H1 (cell line): Measurements from ENCODE around the gene COLEC12. TPM values are rescaled to one million over a fixed set of nuclear protein-coding genes. Genes with fewer than 3 reads are reported as not detected.

ENCODE experiments used
- CTCF ChIA-PET: fragments of 300-600 bp; sonication (Branson Sonifier 250); formaldehyde crosslinking; loops from one replicate; lab custom pipeline; 2021; ENCODE audit not compliant: partially characterized antibody; lab: Charles Lee
- POLR2A ChIA-PET: fragments of 300-600 bp; sonication (Branson Sonifier 250); formaldehyde crosslinking; loops from one replicate; lab custom pipeline; 2021; ENCODE audit warnings: inconsistent platforms; ENCODE audit not compliant: partially characterized antibody; lab: Charles Lee
- DNase-seq, 2 experiments: peaks; one replicate each; pipeline versions ENCODE4 v3.0.0 to v3.0.0-alpha.2; 2010 to 2022; ENCODE audit warnings: low spot score in 2 of 2, low read depth in 1 of 2, mixed read lengths in 1 of 2
- FAIRE-seq: peaks from 2 replicates; lab custom pipeline; 2011; peaks lifted over from hg19 to GRCh38; lab: Jason Lieb, UNC
- H2AFZ ChIP-seq: 2 replicates; pipeline ENCODE4 v1.8.1; 2012; ENCODE audit warnings: low read length, inconsistent platforms
- H2AK5ac ChIP-seq: 2 replicates; pipeline ENCODE4 v1.6.1; 2013; ENCODE audit warnings: low read depth, low read length
- H2BK120ac ChIP-seq: replicated peaks from 2 replicates; pipeline ENCODE3; 2013; ENCODE audit warnings: low read depth, low read length, inconsistent platforms
- H2BK12ac ChIP-seq: 2 replicates; pipeline ENCODE4 v1.6.1; 2013; ENCODE audit warnings: low read depth, low read length
- H2BK15ac ChIP-seq: 2 replicates; pipeline ENCODE4 v1.6.1; 2013; ENCODE audit warnings: low read length
- H2BK20ac ChIP-seq: 2 replicates; pipeline ENCODE4 v1.6.1; 2013; ENCODE audit warnings: low read length
- H2BK5ac ChIP-seq: 2 replicates; pipeline ENCODE4 v1.6.1; 2013; ENCODE audit warnings: low read depth, low read length
- H3K14ac ChIP-seq: 2 replicates; pipeline ENCODE4 v1.6.1; 2013; ENCODE audit warnings: inconsistent platforms; ENCODE audit not compliant: insufficient read length
- H3K18ac ChIP-seq: 2 replicates; pipeline ENCODE4 v1.6.1; 2013; ENCODE audit warnings: low read length; ENCODE audit errors: extremely low read depth
- H3K23ac ChIP-seq: 2 replicates; pipeline ENCODE4 v1.6.1; 2013; ENCODE audit warnings: inconsistent platforms; ENCODE audit not compliant: insufficient read length
- H3K23me2 ChIP-seq: 2 replicates; pipeline ENCODE4 v1.6.1; 2013; ENCODE audit warnings: low read depth, low read length
- H3K27ac ChIP-seq: 2 replicates; pipeline ENCODE4 v1.6.1; 2011; ENCODE audit warnings: low read depth, low read length, inconsistent platforms
- H3K27me3 ChIP-seq, 4 experiments: replicated peaks in 1 of 4; 1 replicate in 1 of 4; 2 replicates in 3 of 4; pipeline versions ENCODE4 v1.6.1 to v1.8.1; 2011 to 2013; ENCODE audit warnings: low read length in 3 of 4, mild to moderate bottlenecking in 3 of 4, inconsistent platforms in 2 of 4, mixed read lengths in 2 of 4, moderate library complexity in 1 of 4; ENCODE audit not compliant: control insufficient read depth in 3 of 4, insufficient read depth in 3 of 4; ENCODE audit errors: extremely low read depth in 1 of 4
- H3K36me3 ChIP-seq, 4 experiments: 2 replicates each; pipeline versions ENCODE4 v1.6.1 to v1.8.1; 2011 to 2013; ENCODE audit warnings: mild to moderate bottlenecking in 4 of 4, low read length in 3 of 4, moderate library complexity in 2 of 4, control low read depth in 1 of 4, inconsistent platforms in 1 of 4; ENCODE audit not compliant: insufficient read depth in 4 of 4, control insufficient read depth in 2 of 4
- H3K4ac ChIP-seq: replicated peaks from 2 replicates; pipeline ENCODE3; 2013; ENCODE audit warnings: low read length, low read depth, mixed read lengths, inconsistent platforms; ENCODE audit not compliant: insufficient read length
- H3K4me1 ChIP-seq, 4 experiments: replicated peaks in 1 of 4; 1 replicate in 1 of 4; 2 replicates in 3 of 4; pipeline versions ENCODE4 v1.6.1 to v1.8.1; 2011 to 2013; ENCODE audit warnings: low read length in 3 of 4, inconsistent platforms in 2 of 4, mixed read lengths in 1 of 4; ENCODE audit not compliant: insufficient read depth in 4 of 4, control insufficient read depth in 3 of 4
- H3K4me2 ChIP-seq, 2 experiments: 2 replicates each; pipeline versions ENCODE4 v1.6.1 to v1.8.1; 2011 to 2013; ENCODE audit warnings: low read depth in 2 of 2, low read length in 2 of 2, control low read depth in 1 of 2, inconsistent platforms in 1 of 2, mild to moderate bottlenecking in 1 of 2; ENCODE audit not compliant: insufficient read depth in 1 of 2
- H3K4me3 ChIP-seq, 4 experiments: fragments of 200-600, 300-600 bp in 1 of 4; sonication (generic), shearing (Covaris generic), sonication (Bioruptor Twin) in 1 of 4; 2 replicates each; pipeline versions ENCODE4 v1.5.1 to v1.8.1; 2011 to 2016; ENCODE audit warnings: low read length in 4 of 4, low read depth in 3 of 4, control low read depth in 2 of 4, inconsistent platforms in 2 of 4, mild to moderate bottlenecking in 2 of 4, mixed read lengths in 1 of 4, moderate library complexity in 1 of 4; ENCODE audit not compliant: insufficient read depth in 2 of 4; ENCODE audit errors: extremely low read depth in 1 of 4
- H3K56ac ChIP-seq: replicated peaks from 2 replicates; pipeline ENCODE3; 2013; ENCODE audit warnings: low read depth, mild to moderate bottlenecking, mixed read lengths, low read length, inconsistent platforms; ENCODE audit not compliant: insufficient read length
- H3K79me1 ChIP-seq: 2 replicates; pipeline ENCODE4 v1.6.1; 2013; ENCODE audit warnings: low read depth, low read length, control low read depth
- H3K79me2 ChIP-seq, 2 experiments: 2 replicates each; pipeline versions ENCODE4 v1.6.1 to v1.8.1; 2012 to 2013; ENCODE audit warnings: low read length in 2 of 2, mild to moderate bottlenecking in 2 of 2, inconsistent platforms in 1 of 2; ENCODE audit not compliant: insufficient read depth in 2 of 2, control insufficient read depth in 1 of 2
- H3K9ac ChIP-seq, 4 experiments: replicated peaks in 1 of 4; 1 replicate in 1 of 4; 2 replicates in 3 of 4; pipeline versions ENCODE4 v1.6.1 to v1.8.1; 2011 to 2013; ENCODE audit warnings: low read depth in 3 of 4, low read length in 3 of 4, control low read depth in 2 of 4, mild to moderate bottlenecking in 2 of 4, moderate library complexity in 2 of 4, inconsistent platforms in 1 of 4; ENCODE audit errors: extremely low read depth in 1 of 4
- H3K9me3 ChIP-seq, 2 experiments: 2 replicates each; pipeline versions ENCODE4 v1.6.1 to v1.8.1; 2012 to 2013; ENCODE audit warnings: mild to moderate bottlenecking in 2 of 2, moderate library complexity in 2 of 2, control low read depth in 1 of 2, inconsistent platforms in 1 of 2, low read depth in 1 of 2, low read length in 1 of 2, mixed read lengths in 1 of 2; ENCODE audit not compliant: insufficient read depth in 2 of 2
- H4K20me1 ChIP-seq, 2 experiments: replicated peaks in 1 of 2; 2 replicates each; pipeline versions ENCODE3 to v1.8.1; 2011 to 2013; ENCODE audit warnings: inconsistent platforms in 2 of 2, low read length in 2 of 2, mild to moderate bottlenecking in 1 of 2; ENCODE audit not compliant: insufficient read depth in 2 of 2, control insufficient read depth in 1 of 2
- H4K5ac ChIP-seq: 2 replicates; pipeline ENCODE4 v1.6.1; 2013; ENCODE audit warnings: low read length, low read depth, mixed read lengths, inconsistent platforms; ENCODE audit not compliant: insufficient read length
- H4K8ac ChIP-seq: 2 replicates; pipeline ENCODE4 v1.8.0; 2013; ENCODE audit warnings: mild to moderate bottlenecking, moderate library complexity, low read length, inconsistent platforms; ENCODE audit not compliant: insufficient read depth; ENCODE audit errors: extremely low read depth
- H4K91ac ChIP-seq: replicated peaks from 2 replicates; pipeline ENCODE3; 2013; ENCODE audit warnings: low read length, mixed read lengths, inconsistent platforms; ENCODE audit not compliant: insufficient read length
- CBX8 ChIP-seq: fragments of 300-800, 300-1000 bp; sonication (generic); IDR thresholded peaks from 2 replicates; pipeline ENCODE4 v1.7.1; 2016; ENCODE audit warnings: low read depth, low read length, borderline replicate concordance
- CEBPB ChIP-seq: IDR thresholded peaks from 2 replicates; pipeline ENCODE4 v1.6.1; 2012; ENCODE audit warnings: low read depth, low read length
- CHD1 ChIP-seq: IDR thresholded peaks from 2 replicates; pipeline ENCODE4 v1.6.1; 2012; ENCODE audit warnings: low read depth, low read length, improper control_type of control experiment
- HDAC6 ChIP-seq: IDR thresholded peaks from one replicate; pipeline ENCODE4 v1.7.1; 2012; ENCODE audit warnings: low read depth, mild to moderate bottlenecking, inconsistent platforms, low read length, moderate library complexity
- JUN ChIP-seq: IDR thresholded peaks from 2 replicates; pipeline ENCODE4 v1.6.1; 2011; ENCODE audit warnings: low read depth, mild to moderate bottlenecking, improper control_type of control experiment, low read length
- MAFK ChIP-seq: IDR thresholded peaks from 2 replicates; pipeline ENCODE4 v1.6.1; 2012; ENCODE audit warnings: low read depth, mild to moderate bottlenecking, improper control_type of control experiment, low read length
- RBBP5 ChIP-seq: IDR thresholded peaks from 2 replicates; pipeline ENCODE4 v1.7.1; 2012; ENCODE audit warnings: low read depth, mild to moderate bottlenecking, inconsistent platforms, low read length, moderate library complexity, borderline replicate concordance
- RNF2 ChIP-seq: fragments of 200-900, 300-1000 bp; sonication (generic); IDR thresholded peaks from 2 replicates; pipeline ENCODE4 v1.7.1; 2016; ENCODE audit warnings: borderline replicate concordance, low read depth, mild to moderate bottlenecking, antibody characterized with exemption, low read length; ENCODE audit not compliant: poor library complexity, severe bottlenecking; ENCODE audit errors: missing control alignments
- SAP30 ChIP-seq: fragments of 300-600 bp; sonication (generic); IDR thresholded peaks from 2 replicates; pipeline ENCODE4 v1.7.1; 2012; ENCODE audit warnings: low read length, moderate library complexity, mild to moderate bottlenecking, inconsistent platforms; ENCODE audit not compliant: insufficient read depth, insufficient replicate concordance
- SRF ChIP-seq: IDR thresholded peaks from 2 replicates; pipeline ENCODE4 v1.6.1; 2011; ENCODE audit warnings: mild to moderate bottlenecking, low read depth, low read length, moderate library complexity
- TAF1 ChIP-seq: IDR thresholded peaks from 2 replicates; pipeline ENCODE4 v1.6.1; 2011; ENCODE audit warnings: mild to moderate bottlenecking, low read depth, low read length
- USF2 ChIP-seq: IDR thresholded peaks from 2 replicates; pipeline ENCODE4 v1.6.1; 2011; ENCODE audit warnings: low read length, improper control_type of control experiment
- YY1 ChIP-seq: IDR thresholded peaks from 2 replicates; pipeline ENCODE4 v1.6.1; 2011; ENCODE audit warnings: low read depth, mild to moderate bottlenecking, low read length
- WGBS, 2 experiments: shearing (Covaris generic) in 1 of 2; methylation state at CpG; one replicate each; pipeline versions ENCODE4 v1.1.6 to v1.1.7; 2013 to 2015; ENCODE audit warnings: low lambda C conversion rate in 2 of 2, mixed read lengths in 2 of 2, inconsistent platforms in 1 of 2, low coverage in 1 of 2, missing lambda C conversion rate in 1 of 2; ENCODE audit not compliant: insufficient replicate concordance in 2 of 2, insufficient coverage in 1 of 2, insufficient read length in 1 of 2; ENCODE audit errors: extremely low coverage in 1 of 2, missing lambda C conversion rate in 1 of 2; 5-methylcytosine and 5-hydroxymethylcytosine counted together
- polyA plus RNA-seq, 7 experiments: library from polyadenylated mRNA; depleted of rRNA in 3 of 7; stranded (reverse) in 5 of 7; unstranded in 2 of 7; fragments of >200 nt in 5 of 7; fragments of 200-250 nt in 2 of 7; gene quantifications; 1 replicate in 5 of 7; 2 replicates in 1 of 7; 4 replicates in 1 of 7; pipeline versions ENCODE4 v1.2.1 to v1.2.3, GENCODE V29; 2011 to 2013; ENCODE audit warnings: missing spikeins in 2 of 7, mixed read lengths in 2 of 7
- total RNA-seq: library from RNA; stranded (reverse); fragmentation: NEBNext Ultra II Directional; extraction: Animal tissue kit (Norgen Biotek cat#: 25700); gene quantifications from 2 replicates; pipeline ENCODE4 v1.2.1, GENCODE V29; 2021

COLEC12 gene
- total and polyA plus RNA-seq, 2 of the 8 experiments (the other 6 are each of a cell fraction or from before 2014, with no cell fraction given): 0.44 to 2.3 TPM

GRCh38 chr18:386994-387393, 113.5 kb downstream of the COLEC12 start:
- no peak for TF ChIP-seq CBX8
- no peak for TF ChIP-seq CHD1
- TF ChIP-seq MAFK: no peak
- no peak for TF ChIP-seq CEBPB
- no peak for TF ChIP-seq RBBP5
- TF ChIP-seq HDAC6: no peak
- TF ChIP-seq YY1: no peak
- TF ChIP-seq USF2: no peak
- no peak for TF ChIP-seq RNF2
- TF ChIP-seq SRF: no peak
- TF ChIP-seq JUN: no peak
- no peak for TF ChIP-seq TAF1
- TF ChIP-seq SAP30: no peak
- Histone ChIP-seq H3K56ac (no peak overlapping the region), H3K23me2 (no peaks in the 10 kb centered on the region), H3K79me2 (no peaks in the 10 kb centered on the region), H3K4me3 (no peak overlapping the region), H2BK120ac (no peak overlapping the region), H3K4ac (no peak overlapping the region), H3K18ac (no peak overlapping the region), H3K23ac (no peak overlapping the region), H4K20me1 (no peaks in the 10 kb centered on the region), H4K91ac (no peak overlapping the region), H2AFZ (no peak overlapping the region), H3K79me1 (no peaks in the 10 kb centered on the region), H4K5ac (no peak overlapping the region), H3K9ac (no peak overlapping the region), H2BK12ac (no peak overlapping the region), H3K36me3 (no peaks in the 10 kb centered on the region), H2BK5ac (no peak overlapping the region), H3K4me2 (no peak overlapping the region), H4K8ac (no peak overlapping the region), H2BK20ac (no peak overlapping the region), H3K27me3 (no peaks in the 10 kb centered on the region), H3K27ac (no peak overlapping the region), H3K9me3 (no peaks in the 10 kb centered on the region), H3K4me1 (peaks cover 0 to 3% (median under 1%) of the 10 kb centered on the region in 4 experiments; a peak in 1 of 7 replicates), H2BK15ac (no peak overlapping the region), H2AK5ac (no peak overlapping the region), H3K14ac (no peak overlapping the region)
- CTCF ChIA-PET: no interaction called here
- POLR2A ChIA-PET: no interaction called here
- 91% methylated on average over 6 of the region's 6 CpGs; no CpG with 5 or more reads in 1 of the 2 experiments for WGBS, 2 experiments
- FAIRE-seq: no peak
- no peak for DNase-seq
